ENCODE results near the gene DOCK7.
"Not testable (repeated sequence)": the region's sequence is repeated elsewhere in the genome, so short reads cannot be mapped to it uniquely, and the experiment has no call there.

The DOCK7 gene

GRCh38 chr1:62676611-62677356 is 11.4 kb downstream of the DOCK7 start:
- no peak for TF ChIP-seq GATA1 (IDR thresholded peaks at IDR 0.05; ENCODE audit: low read depth, low read length)
- TF ChIP-seq POLR2A (IDR thresholded peaks at IDR 0.05; ENCODE audit: low read length) = no peak

GRCh38 chr1:62673629-62674028 is 14.6 kb downstream of the DOCK7 start:
- no peak for DNase-seq
- TF ChIP-seq POLR2A (IDR thresholded peaks at IDR 0.05; ENCODE audit: low read length) = no peak
- no peak for TF ChIP-seq GATA1 (IDR thresholded peaks at IDR 0.05; ENCODE audit: low read depth, low read length)

More at GRCh38 chr1:62676611-62677356, 11.4 kb downstream of the DOCK7 start:
- DNase-seq = no peak

DNA sequence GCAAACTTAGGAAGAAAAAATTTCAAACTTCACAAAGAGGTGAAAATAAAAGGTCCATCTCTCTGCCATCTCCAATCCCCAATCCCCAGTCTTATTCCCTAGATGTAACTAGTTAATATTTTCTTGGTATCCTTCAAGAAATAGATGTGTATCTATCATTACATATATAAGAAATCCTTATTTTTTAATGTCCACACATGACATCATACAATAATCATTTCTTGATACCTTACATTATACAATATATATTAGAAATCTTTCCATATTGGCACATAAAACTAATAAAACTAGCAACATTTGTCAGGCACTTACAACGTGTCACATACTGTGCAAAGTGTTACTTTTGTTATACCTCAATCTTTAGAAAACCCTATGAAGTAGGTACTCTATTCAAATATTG is 16.2 kb downstream of the DOCK7 start:
- DNase-seq = no peak
- TF ChIP-seq GATA1 (IDR thresholded peaks at IDR 0.05; ENCODE audit: low read depth, low read length) = no peak
- no peak for TF ChIP-seq POLR2A (IDR thresholded peaks at IDR 0.05; ENCODE audit: low read length)

DNA sequence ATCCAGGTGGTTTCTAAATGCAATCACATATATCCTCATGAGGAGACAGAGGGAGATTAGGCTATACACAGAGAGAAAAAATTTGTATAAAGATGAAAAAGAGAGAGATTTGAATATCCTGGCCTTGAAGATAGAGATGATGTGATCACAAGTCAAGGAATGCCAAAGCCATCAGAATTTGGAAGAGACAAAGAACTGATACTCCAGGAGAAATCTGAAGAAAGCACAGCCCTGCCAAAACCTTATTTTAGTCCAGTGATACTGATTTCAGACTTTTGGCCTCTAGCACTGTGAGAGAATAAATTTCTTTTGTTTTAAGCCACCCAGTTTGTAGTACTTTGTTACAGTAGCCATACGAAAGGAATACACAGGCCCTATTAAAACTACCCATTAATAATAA is 33.4 kb downstream of the DOCK7 start:
- DNase-seq = no peak
- TF ChIP-seq GATA1 (IDR thresholded peaks at IDR 0.05; ENCODE audit: low read depth, low read length) = no peak
- no peak for TF ChIP-seq POLR2A (IDR thresholded peaks at IDR 0.05; ENCODE audit: low read length)

GRCh38 chr1:62652387-62652786 is 35.8 kb downstream of the DOCK7 start:
- no peak for DNase-seq
- TF ChIP-seq POLR2A (IDR thresholded peaks at IDR 0.05; ENCODE audit: low read length) = no peak
- no peak for TF ChIP-seq GATA1 (IDR thresholded peaks at IDR 0.05; ENCODE audit: low read depth, low read length)

DNA sequence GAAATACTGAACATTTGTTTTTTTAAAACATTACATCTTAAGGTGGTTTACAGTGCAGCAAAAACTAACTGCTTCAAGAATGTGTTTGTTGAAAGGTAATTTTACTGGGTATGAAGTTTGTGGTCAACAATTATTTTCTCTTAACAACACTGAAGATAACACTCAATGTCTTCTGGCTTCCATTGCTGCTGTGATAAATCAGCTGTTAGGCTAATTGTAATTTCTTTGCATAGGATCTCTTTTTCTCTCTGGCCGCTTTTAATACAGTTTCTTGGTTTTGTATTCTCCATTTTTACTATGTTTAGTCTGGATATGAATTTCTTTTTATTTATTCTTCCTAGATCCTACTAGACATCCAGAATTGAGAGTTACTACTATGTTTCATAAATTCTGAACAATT is 44.9 kb downstream of the DOCK7 start:
- TF ChIP-seq POLR2A (IDR thresholded peaks at IDR 0.05; ENCODE audit: low read length) (no peak), GATA1 (IDR thresholded peaks at IDR 0.05; ENCODE audit: low read depth, low read length) (no peak)
- DNase-seq = no peak

DNA sequence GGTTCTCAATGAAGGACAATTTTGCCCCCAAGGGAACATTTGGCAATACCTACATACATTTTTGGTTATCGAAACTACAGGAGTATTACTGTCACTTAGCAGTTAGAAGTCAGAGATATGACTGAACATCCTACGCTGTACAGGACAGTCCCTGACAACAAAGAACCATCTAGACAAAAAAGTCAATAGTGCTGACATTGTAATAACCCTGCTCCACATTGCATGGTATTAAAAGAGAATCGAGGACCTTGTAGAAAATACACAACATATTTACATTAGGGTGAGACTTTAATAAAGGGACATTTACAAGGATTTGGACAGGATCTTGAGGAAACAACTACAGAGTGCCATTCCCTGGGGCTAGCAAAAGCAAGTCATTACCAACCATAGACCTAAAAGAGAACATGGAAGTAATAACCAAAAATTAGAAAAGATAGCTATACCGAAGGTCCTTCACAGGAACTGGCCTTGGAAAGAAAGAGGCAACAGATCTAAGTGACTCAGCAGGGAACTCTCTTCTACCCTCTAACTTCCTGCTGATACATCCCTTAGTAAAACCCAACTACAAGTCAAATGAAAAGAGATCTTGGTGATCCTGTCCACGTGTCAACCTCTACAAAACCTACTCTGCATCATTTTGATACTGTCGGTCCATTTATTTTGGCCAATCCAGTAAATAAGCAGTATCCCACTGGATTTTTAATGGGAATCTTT is 50.6 kb downstream of the DOCK7 start:
- TF ChIP-seq POLR2A (IDR thresholded peaks at IDR 0.05; ENCODE audit: low read length) (no peak), GATA1 (IDR thresholded peaks at IDR 0.05; ENCODE audit: low read depth, low read length) (no peak)
- DNase-seq = no peak

GRCh38 chr1:62628506-62628905 is 59.7 kb downstream of the DOCK7 start:
- no peak for DNase-seq
- TF ChIP-seq POLR2A (IDR thresholded peaks at IDR 0.05; ENCODE audit: low read length) = no peak
- TF ChIP-seq GATA1 (IDR thresholded peaks at IDR 0.05; ENCODE audit: low read depth, low read length) = no peak

DNA sequence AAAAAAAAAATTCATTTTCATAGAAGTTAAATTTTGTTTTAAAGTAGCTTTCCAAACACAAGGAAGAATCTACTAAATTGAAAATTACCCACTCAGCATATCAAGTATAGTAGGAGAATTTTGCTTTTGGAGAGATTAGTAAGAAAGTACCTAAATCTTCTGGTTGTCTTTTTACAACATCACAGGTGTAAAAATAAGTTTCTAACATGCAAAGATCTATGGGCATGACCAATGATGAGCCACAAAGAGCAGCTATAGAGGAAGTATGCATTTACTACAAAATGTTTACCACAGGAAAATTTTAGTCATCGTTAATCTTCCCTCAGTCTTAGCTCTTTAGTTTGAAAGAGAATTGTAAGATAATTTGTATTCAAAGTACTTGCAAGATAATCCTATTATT is 62.8 kb downstream of the DOCK7 start:
- TF ChIP-seq POLR2A (IDR thresholded peaks at IDR 0.05; ENCODE audit: low read length) (no peak), GATA1 (IDR thresholded peaks at IDR 0.05; ENCODE audit: low read depth, low read length) (no peak)
- no peak for DNase-seq

DNA sequence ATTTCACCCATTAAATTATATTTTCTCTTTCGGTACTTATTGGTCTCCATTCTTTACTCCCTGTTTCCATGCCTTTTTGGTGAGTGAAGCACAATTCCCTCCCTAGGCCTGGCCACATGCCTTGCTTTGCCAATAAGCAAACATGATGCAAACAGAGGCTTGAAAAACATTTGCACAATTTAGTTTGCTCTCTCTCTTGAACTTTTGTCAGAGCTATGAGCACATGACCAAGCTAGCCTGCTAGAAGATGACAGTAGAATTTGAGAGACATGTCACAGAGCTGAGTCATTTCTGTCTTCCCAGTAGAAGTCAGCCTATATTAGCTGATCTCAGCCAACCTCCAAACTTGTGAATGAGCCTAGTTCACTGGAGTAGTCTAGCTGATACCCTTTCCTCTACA is 66.3 kb downstream of the DOCK7 start:
- peak; percentile 64 to 77 for DNase-seq

DNA sequence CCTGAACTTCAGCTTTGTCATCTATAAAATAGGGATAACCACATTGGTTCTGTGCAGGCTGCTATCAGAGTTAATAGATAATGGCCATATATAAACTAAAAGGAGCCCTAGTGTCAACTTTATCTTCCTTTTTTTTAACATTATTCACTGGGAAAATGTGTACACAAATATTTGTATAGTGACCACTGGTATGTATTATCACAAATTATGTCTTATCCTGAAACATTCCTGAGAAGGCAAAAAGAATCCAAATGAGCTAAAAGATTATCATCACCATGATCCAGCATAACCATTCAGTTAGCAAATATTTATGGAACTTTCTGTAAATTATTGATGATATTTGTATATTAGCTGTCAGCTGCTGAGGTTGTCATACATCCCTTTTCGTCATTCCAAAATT is 74.3 kb downstream of the DOCK7 start:
- no peak for DNase-seq
- no peak for TF ChIP-seq POLR2A (IDR thresholded peaks at IDR 0.05; ENCODE audit: low read length)
- no peak for TF ChIP-seq GATA1 (IDR thresholded peaks at IDR 0.05; ENCODE audit: low read depth, low read length)

More for the DNA sequence above, 66.3 kb downstream of the DOCK7 start:
- no peak for TF ChIP-seq POLR2A (IDR thresholded peaks at IDR 0.05; ENCODE audit: low read length)
- TF ChIP-seq GATA1 (IDR thresholded peaks at IDR 0.05; ENCODE audit: low read depth, low read length) = no peak

GRCh38 chr1:62613325-62613727 is 74.9 kb downstream of the DOCK7 start:
- DNase-seq = no peak
- TF ChIP-seq GATA1 (IDR thresholded peaks at IDR 0.05; ENCODE audit: low read depth, low read length) (no peak), POLR2A (IDR thresholded peaks at IDR 0.05; ENCODE audit: low read length) (no peak)

- TF ChIP-seq POLR2A (IDR thresholded peaks at IDR 0.05; ENCODE audit: low read length) (no peak), GATA1 (IDR thresholded peaks at IDR 0.05; ENCODE audit: low read depth, low read length) (no peak)
- DNase-seq = no peak
These were observed 75.4 kb downstream of the DOCK7 start for GRCh38 chr1:62612770-62613169.

- not testable (repeated sequence) for DNase-seq
These were observed 77.6 kb downstream of the DOCK7 start for GRCh38 chr1:62610588-62610987.

DNA sequence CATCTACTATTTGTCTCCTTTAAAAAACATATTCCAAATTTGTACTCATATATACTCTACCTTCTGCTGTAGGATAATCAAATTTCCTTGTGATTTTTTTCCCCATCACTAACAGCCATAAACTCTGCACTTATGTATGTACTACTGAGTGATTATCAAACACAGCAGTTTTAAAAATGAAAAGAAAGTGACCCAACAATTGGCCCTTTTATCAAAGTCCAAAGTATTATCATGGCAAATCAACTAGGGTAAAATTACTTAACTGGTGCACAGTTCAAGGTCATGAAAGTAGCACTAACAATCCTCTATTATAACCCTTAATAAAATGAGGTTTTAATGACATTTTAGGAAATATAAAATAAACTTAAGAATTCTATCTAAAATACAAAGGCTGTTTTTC is 79.3 kb downstream of the DOCK7 start:
- TF ChIP-seq POLR2A (IDR thresholded peaks at IDR 0.05; ENCODE audit: low read length) = no peak
- TF ChIP-seq GATA1 (IDR thresholded peaks at IDR 0.05; ENCODE audit: low read depth, low read length) = no peak
- no peak for DNase-seq

All from erythroblast (primary cell).